HG02973 (cell line): ENCODE results near the gene SLC2A6.

Experiments used
- ATAC-seq: cut with Tn5 transposase; IDR thresholded peaks from one replicate; pipeline ENCODE4 v1.9.1; 2021; ENCODE audit warnings: moderate library complexity; ENCODE audit not compliant: unreplicated experiment

The SLC2A6 gene, protein sequence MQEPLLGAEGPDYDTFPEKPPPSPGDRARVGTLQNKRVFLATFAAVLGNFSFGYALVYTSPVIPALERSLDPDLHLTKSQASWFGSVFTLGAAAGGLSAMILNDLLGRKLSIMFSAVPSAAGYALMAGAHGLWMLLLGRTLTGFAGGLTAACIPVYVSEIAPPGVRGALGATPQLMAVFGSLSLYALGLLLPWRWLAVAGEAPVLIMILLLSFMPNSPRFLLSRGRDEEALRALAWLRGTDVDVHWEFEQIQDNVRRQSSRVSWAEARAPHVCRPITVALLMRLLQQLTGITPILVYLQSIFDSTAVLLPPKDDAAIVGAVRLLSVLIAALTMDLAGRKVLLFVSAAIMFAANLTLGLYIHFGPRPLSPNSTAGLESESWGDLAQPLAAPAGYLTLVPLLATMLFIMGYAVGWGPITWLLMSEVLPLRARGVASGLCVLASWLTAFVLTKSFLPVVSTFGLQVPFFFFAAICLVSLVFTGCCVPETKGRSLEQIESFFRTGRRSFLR

DNA sequence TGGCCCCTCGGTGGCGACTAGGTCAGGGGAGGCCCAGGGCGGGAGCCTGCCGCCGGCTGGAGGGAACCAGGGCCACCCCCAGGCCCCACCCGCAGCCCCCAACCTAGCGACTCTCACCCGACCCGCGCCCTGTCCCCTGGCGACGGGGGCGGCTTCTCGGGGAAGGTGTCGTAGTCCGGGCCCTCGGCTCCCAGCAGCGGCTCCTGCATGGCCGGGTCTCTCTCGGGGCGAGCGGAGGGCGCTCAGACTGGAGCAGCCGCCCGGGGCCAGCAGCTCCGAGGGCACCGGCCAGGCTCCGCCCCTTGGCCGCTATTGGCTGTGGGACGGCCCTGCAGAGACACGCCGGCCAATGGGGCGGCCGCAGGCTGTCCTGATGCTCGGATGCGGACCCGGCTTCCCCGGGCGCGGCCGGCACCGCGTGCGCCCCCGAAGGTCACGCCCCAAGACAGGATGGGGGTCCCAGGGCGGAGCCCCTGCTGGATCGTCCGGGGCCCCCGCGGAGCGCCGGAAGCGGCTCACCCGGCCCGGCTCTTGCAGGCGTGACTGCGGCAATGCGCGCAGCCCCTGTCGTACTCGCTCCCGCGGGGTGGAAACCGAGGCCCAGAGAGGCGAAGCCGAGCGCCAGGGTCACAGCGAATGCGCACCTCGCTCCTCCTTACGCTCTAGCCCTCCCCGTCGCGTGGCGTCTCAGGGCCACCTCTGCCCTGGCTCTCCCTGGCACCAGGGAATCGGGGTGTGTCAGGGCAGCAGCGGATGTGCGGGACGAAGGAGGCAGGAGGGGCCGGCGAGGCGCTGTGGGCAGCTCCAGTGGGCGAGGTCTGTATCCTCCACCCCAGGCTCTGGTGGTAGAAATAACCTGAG is at the start of gene SLC2A6:
Gene SLC2A6 (minus strand): TSS at position 249 of the 861 bp plus-strand sequence. CDS start 40 bp downstream, at position 209.
- ATAC-seq: peak; percentile 83

DNA sequence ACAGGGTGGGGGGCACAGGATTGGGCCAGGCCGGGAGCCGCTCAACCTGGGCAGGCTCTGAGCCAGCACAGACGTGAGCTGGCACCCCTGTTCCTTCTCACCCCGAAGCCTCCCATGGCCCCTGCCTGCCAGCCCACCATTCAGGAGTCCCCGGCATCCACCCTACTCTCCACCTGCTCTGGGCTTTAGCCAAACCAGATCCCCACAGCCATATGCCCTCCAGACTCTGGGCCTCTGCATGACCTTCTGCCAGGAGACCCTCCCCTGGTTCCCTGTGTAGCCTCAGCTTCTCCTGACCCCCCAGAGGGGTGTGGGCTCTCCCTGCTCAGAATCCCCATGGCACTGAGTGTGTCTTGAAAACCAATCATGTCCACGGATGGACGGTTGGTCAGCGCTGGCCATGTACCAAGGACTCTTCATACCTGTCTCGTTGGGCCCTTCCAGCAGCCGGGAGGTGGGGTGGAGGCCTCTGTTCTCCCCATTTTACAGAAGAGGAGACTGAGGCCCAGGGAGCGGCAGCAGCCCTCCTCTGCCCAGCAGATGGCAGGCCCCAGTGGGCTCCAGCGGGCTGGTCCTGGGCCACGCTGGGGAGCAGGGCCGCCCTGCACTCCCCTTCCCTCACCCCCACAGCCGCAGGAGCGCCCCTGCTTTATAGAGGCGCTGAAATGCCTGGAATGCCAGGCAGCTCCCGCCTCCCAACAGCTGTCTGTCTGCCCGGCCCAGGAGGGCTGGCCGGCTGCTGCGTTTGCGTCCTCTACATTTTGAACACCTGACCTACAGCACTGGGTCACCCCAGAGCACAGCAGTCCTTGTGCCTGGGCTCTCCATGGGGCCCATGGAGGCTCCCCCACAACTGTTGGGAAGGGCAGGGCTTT is 49.3 kb upstream of the SLC2A6 start:
- no peak for ATAC-seq

DNA sequence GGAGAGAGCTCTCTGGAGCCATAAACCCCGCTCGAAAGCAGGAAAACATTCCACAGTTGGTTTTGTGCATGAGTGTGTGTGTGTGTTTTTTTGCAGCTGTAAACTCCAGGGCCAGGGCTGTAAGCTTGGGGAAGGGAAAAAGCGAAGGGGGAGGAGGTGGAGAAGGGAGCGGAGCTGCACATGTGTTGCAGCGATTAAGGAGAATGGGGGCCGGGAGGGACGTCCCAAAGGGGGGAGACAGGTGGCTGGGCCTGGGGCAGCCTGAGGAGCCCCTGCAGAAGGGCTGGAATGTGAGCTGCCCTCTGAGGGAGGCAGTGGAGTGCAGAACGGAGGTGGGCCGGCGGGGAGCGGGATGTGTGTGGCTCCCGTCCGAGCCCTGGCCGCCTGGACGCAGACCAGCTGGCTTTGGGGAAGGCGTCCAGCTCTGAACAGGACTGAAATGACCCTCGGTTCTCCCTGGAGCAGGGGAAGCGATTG is 48.6 kb upstream of the SLC2A6 start:
- ATAC-seq: no peak

DNA sequence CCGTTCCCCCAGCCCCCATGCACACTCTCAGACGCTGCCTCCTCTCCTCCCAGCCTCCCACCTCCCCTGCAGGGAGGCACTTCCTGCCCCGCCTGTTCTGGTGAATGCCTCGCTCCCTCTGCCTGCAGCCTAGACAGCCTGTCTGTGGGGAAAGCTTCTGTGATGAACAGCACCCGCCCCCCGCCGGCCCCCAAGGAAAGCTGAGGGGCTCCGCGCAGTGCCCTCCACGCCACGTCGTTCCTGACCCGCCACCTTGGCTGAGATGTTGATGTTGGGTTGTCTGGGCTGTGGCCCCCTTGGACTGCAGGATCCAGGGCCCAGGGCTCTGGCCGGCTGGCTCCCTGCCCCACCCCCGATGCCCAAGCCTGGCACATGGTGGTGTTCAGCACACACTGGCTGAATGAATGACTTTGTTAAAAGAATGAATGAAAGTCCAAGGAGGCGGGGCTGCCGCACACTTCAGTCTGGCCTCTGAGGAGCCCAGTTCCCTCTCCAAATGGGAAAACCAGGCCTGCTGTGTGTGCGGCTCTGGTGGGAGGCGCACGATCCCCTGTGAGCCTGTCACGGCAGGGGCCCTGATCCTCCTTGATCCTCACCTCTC is 47.9 kb upstream of the SLC2A6 start:
- ATAC-seq: no peak

DNA sequence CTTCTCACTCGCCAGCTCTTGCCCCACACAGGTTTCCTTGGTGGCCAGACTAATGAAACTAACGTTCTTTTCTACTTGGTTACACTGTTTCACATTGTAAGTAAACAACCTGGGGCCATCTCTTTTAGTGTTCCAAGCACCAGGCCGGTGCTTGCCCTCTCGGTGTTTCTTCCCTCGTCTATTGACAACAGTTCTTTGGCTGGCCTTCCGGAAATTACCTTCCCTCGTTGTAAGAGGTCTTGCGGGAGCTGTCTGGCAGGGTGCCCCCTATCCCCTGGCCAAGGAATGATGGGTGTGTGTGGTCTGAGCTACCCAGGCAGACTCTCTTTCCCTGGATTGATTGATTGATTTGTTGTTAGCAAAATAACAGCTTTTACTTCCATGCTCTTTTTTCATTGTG is 46.8 kb upstream of the SLC2A6 start:
- no peak for ATAC-seq

DNA sequence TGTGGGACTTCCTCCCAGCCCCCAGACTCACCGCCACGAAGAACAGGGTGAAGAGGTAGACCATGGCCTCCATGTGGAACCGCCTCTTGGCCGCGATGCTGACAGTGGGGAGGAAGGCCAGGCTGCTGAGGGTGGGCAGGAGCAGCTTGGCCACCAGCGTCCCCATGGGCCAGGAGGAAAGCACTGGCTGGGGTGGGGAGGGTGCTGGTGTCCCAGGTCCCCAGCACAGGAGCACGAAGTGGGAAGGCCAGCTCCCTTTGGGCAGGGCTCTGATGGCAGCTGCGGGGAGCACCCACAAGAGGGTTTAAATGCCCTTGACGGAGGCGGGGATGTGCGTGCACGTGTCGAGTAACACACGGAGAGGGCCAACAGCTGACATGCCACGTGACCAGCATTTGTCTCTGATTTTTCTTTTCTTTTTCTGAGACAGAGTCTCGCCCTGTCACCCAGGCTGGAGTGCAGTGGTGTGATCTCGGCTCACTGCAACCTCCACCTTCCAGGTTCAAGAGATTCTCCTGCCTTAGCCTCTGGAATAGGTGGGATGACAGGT is 45.9 kb upstream of the SLC2A6 start, which contains the start of gene MYMK:
Gene MYMK (minus strand): TSS at position 281 of the 550 bp plus-strand sequence. CDS start 115 bp downstream, at position 166.
- no peak for ATAC-seq

DNA sequence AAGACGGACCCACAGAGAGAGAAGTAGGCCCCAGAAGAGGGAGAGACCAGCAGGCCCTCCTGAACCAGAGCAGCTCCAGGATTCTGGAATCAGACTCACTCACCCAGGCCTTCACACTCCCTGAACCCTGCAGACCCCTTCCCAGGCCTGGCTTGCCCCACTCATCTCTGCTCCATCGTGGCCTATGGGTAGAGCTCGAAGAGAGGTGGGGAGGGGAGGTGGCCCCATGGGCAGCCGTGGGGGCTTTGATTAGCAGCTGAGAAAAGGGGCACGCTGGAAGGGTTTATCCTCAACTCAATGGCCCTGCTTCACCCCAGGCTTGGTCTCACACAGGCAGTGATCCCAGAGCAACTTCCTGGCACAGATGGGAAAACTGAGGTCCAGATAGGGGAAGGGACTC is 45.2 kb upstream of the SLC2A6 start:
- no peak for ATAC-seq

DNA sequence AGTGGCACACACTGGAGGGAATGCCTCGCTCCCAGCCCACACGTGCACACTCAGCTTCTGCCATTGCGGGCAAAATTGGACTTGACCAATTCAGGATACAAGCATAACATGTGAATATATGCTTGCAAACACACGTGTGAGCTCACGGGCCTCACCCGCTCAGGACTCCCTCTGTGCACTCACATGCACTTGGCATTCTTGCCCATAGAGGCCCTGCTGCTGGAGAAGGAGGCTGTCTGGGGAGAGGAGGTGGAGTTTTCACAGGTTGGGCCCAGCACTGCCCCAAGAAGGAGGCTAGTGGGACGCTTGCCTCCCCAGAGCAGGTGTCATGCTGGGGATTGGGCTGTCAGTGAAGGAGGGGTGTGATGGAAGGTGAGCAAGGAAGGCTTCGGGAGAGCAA is 44.2 kb upstream of the SLC2A6 start:
- no peak for ATAC-seq

DNA sequence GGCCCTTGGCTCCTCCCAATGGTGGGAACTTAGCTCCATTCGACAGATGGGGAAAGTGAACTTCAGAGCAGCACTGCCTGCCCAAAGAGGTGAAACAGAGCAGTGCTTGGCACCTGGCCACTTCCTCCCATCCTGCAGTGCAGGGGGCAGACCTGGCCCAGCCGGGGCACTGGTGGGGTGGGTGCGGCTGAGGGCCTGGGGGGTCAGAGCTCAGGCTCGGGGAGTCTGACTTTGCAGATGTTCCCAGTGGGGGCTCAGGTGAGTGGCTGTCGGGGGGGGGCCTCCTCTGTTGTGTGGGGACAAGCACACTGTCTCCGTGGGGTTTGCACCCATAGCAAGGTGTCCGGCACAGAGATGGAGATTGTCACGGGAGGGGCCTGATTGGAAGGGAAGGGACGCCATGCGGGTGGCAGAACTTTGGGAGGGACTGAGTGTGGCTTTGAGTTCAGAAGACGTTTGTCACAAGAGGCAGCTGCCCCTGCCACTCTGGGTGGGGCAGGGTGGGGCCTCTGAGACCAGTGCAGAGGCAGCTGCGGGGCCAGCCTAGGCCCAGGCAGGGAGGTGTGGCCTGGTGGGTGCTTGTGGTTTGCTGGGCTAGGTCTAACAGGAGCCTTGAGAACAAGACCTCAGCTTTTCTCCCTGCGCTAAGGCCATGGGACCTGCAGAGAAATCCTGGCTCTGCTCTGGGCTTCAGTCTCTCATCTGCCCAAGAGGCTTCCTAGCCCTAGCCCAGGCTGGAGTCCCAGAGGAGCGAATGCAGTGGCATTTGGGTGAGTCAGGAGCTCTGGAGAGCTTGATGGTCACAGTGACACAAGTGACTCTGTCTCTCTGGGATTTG is 43.4 kb upstream of the SLC2A6 start:
- no peak for ATAC-seq

DNA sequence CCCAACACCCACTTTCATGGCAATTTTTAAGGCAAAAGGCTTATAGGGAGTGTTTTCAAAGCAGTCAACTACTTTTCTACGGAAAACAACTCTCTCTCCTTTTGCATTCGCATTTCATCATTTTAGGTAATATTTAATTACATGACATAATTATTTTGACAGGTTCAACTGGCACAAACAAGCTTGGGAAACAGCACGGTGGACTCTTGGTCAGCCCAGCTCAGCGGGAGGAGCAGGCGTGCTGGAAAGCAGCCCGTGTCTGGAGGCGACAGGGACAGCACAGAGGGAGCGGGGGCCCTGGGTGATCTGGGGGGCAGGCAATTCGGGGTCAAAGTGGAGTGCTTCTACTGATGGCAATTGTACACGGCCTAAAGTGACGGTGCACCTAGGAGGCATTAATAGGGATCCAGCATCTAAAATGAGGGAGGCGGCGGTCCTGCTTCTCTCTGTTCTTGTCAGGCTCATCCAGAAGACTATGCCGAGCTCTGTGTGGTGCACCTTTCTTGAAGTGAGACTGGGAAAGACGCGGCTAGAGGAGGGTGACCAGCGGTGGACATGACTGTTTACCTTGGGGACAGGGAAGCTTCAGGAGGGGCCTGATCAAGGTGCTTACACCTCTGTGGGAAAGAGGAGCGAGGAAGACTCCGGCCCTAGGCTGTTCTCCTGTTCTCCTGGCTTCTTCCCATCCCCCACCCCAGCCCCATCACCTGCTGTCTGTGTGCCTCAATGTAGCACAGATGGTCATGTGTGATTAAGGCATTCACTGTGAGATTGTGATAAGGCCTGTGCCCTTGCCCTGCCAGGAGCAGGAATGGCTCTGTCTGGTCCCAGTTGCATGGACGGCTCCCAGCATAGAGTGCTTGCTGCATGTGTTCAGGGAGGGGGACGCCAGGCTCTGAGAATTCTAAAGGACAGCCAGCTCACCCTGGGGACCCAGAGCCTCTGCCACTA is 42.5 kb upstream of the SLC2A6 start:
- no peak for ATAC-seq

DNA sequence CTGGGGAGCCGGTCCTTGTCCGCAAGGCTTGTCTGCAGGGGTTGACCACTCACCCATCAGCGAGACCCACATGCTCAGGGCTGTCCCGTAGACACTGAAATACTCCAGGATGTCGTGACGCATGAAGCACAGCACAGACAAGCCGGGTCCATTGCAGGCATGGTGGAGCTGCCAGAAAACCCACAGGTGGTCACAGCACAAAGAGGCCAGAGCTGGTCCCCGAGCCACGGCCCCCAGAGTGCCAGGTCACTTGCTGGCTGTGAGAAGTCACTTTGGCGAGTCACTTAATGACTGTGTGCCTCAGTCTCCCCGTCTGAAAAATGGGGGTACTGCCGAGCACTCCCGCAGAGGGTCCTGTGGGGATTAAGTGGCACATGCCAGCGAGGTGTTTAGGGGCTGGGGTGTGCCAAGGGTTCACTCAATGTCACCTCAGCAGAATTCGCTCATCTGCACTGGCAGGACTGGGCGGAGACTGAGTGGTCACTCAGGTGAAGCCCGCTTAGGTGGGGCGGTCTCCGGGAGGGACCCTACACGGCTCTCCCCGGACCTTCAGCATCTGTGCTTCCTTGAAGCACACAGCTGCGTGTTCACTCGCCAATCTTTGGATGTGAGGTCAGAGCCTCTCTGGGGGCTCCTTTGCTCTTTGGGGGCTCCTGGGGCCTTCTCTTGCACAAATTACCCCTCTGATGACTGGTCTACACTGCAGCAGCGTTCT is 41.4 kb upstream of the SLC2A6 start:
- no peak for ATAC-seq

DNA sequence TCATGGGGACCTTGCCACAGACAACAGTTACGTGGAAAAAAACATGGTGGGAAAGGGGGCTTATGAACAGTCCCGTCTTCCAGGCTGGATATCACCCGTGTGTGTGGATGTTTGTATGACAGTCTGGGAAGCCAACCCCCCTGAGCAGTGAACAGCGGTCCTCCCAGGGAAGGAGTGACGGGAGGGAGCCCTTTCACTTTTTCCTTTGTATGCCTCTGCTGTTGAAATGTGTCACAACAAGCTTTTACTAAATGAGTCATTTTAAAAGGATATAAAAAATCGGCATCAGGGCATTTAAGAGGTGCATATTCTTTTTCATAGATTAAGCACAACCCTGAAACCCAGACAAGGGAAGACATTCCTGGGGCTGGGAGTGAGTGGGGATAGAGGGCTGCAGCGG is 40.8 kb upstream of the SLC2A6 start:
- no peak for ATAC-seq

DNA sequence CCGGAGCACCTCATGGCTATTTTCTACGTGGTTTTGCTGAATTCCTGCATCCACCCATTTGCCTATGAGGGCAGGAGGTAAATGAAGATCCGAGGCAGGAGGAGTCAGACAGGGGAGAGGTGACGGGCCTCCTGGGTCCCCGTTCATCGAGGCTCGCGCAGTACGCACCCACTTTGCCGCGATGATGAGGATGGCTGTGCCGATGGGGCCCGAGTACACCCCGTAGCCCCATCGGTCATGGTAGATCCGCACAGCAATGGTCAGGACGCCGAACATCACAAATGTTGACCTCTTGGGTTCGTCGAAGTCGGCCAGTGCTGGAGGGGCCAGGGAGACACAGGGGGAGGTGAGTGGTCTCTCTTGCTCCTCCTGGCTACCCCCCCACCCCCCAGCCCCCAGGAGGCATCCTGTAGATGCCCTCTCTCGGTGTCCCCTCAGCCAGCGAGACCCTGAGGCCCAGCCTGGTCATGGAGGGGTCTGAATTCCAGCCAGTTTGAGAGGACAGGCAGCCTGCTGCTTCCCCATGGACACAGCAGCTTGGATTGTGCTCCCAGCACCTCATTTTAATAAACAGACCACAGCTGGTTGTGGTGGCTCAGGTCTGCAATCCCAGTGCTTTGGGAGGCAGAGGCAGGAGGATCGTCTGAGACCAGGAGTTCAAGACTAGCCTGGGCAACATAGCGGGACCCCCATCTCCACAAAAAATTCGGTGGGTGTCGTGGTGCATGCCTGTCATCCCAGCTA is 40.0 kb upstream of the SLC2A6 start:
- ATAC-seq: no peak

DNA sequence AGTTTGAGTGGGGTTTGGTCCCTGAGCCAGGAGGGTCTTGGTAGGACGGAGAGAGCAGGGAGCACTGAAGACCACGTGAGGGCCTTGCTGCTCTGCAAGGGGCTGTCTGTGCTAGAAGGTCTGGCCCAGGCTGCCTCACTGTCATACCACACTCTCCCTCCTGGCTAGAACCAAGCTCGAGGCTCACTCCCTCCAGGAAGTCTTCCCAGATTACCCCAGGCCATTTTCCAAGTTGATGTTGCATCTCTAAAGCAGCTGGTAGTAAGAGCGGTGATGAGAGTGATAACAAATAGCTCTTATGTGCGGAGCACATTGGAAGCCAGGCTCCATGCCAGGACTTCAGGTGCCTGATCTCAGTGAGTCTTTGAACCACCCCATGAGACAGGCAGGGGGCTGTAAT is 39.3 kb upstream of the SLC2A6 start:
- ATAC-seq: no peak

DNA sequence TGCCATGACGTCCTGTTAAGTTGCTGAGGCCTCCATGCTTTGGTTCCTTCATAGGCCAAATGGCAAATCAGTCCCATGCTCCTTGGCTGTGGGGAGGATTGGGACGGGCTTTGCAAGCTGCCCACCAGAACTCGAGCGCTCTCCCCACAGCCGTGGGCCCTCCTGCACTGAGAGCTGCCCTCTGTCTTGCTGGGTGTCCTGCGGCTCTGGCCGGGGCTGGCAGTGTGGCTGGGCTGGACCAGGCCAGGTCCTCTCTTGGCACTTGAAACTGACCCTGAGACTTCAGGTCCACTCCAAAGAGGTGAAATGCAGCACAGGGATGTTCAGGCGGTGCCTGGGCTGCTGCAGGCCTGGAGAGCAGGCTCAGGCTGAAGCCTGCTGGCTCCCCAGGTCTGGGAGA is 38.8 kb upstream of the SLC2A6 start:
- no peak for ATAC-seq

DNA sequence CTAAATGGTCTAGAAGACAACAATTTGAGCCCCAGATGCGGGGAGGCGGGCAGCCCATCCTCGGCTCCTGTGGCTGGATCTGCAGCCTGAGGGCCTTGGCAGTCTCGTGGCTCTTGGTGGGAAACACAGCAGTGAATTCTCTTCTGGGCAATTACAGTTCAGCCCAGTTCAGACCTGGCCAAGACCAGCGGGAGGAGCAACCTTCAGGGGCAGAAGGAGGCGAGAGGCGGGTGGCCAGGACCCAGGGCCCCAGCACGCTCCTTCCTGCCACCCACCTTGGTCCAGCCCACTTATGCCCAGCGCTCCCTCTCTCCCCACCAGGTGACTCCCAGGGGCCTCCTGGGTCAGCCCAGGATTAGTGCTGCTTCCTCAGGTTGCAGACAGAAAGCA is 38.1 kb upstream of the SLC2A6 start:
- no peak for ATAC-seq
